Gastroesophageal sphincter (tissue), 4 donors: Measurements from ENCODE around the gene TFEB. TPM values are rescaled to one million over a fixed set of nuclear protein-coding genes. Genes with fewer than 3 reads are reported as not detected.

Experiments used
- ATAC-seq: fragments of 150-250 bp; one replicate; pipeline ENCODE4 v1.9.1; 2016; ENCODE audit warnings: mild to moderate bottlenecking, moderate library complexity
- H3K27ac ChIP-seq, 4 donors: fragments of 200-600 bp; sonication (generic) in 3 of 4; 1 replicate in 3 of 4; 2 replicates in 1 of 4; pipeline ENCODE4 v1.5.1; 2016 to 2019
- H3K27me3 ChIP-seq: fragments of 200-600 bp; sonication (generic); one replicate; pipeline ENCODE4 v1.5.1; 2019
- H3K36me3 ChIP-seq, 2 donors: fragments of 200-600 bp; sonication (generic); one replicate each; pipeline ENCODE4 v1.5.1; 2019; ENCODE audit warnings: control low read depth in 1 of 2
- H3K4me1 ChIP-seq, 3 donors: fragments of 200-600 bp; sonication (generic); 1 replicate in 2 of 3; 2 replicates in 1 of 3; pipeline ENCODE4 v1.5.1; 2016 to 2019; ENCODE audit warnings: control low read depth in 2 of 3
- H3K4me3 ChIP-seq, 2 donors: fragments of 200-600 bp; sonication (generic); one replicate each; pipeline ENCODE4 v1.5.1; 2019; ENCODE audit warnings: mild to moderate bottlenecking in 1 of 2, moderate library complexity in 1 of 2
- H3K9me3 ChIP-seq, 3 donors: fragments of 200-600 bp; sonication (generic); one replicate each; pipeline ENCODE4 v1.5.1; 2017 to 2019; ENCODE audit warnings: control low read depth in 2 of 3
- CTCF ChIP-seq, 4 experiments: fragments of 200-600 bp in 2 of 4; fragments of 450-650 bp in 2 of 4; sonication (generic) in 1 of 4; IDR thresholded peaks; one replicate each; pipeline ENCODE4 v1.5.1; 2017 to 2019; ENCODE audit warnings: antibody characterized with exemption in 4 of 4, mild to moderate bottlenecking in 2 of 4, moderate library complexity in 2 of 4
- EP300 ChIP-seq: sonication (generic); formaldehyde crosslinking; IDR thresholded peaks from one replicate; pipeline ENCODE4 v1.6.1; 2017; ENCODE audit warnings: antibody characterized with exemption, mild to moderate bottlenecking
- POLR2A ChIP-seq, 2 donors: fragments of 450-650 bp; IDR thresholded peaks; one replicate each; pipeline ENCODE4 v1.6.1; 2017; ENCODE audit warnings: antibody characterized with exemption in 2 of 2, mild to moderate bottlenecking in 2 of 2, moderate library complexity in 1 of 2
- POLR2AphosphoS5 ChIP-seq: sonication (generic); formaldehyde crosslinking; IDR thresholded peaks from one replicate; pipeline ENCODE4 v1.6.1; 2017; ENCODE audit warnings: antibody characterized with exemption
- WGBS, 2 donors: methylation state at CpG; one replicate each; pipeline ENCODE4 v1.1.5; 2018; ENCODE audit warnings: low coverage in 1 of 2; 5-methylcytosine and 5-hydroxymethylcytosine counted together
- total RNA-seq, 4 donors: library from RNA; depleted of rRNA; stranded (reverse); fragments of >200 nt; gene quantifications; one replicate each; pipeline ENCODE4 v1.1.0, GENCODE V29; 2016

The TFEB gene
- total RNA-seq, 4 donors from 2014 or later, result 16.6 to 42.8 (median 26.1) TPM

GRCh38 chr6:41654698-41655151 is 80.7 kb downstream of the TFEB start:
- WGBS, 2 donors, result 100% methylated on average over 2 of the region's 8 CpGs; no CpG with 5 or more reads in 1 of the 2 donors
- H3K27ac ChIP-seq, result no peak overlapping the region
- H3K4me3 ChIP-seq, result no peak overlapping the region
- H3K9me3 ChIP-seq, result no peaks in the 10 kb centered on the region
- no peak for ATAC-seq
- TF ChIP-seq POLR2AphosphoS5 (no peak), CTCF (IDR thresholded peaks at IDR 0.05) (no peak), POLR2A (IDR thresholded peaks at IDR 0.05) (no peak), EP300 (no peak)
- H3K4me1 ChIP-seq, result peaks cover 0 to 5% (median 0%) of the 10 kb centered on the region in 3 donors
- no peaks in the 10 kb centered on the region for H3K36me3 ChIP-seq
- H3K27me3 ChIP-seq, result peaks cover 55% of the 10 kb centered on the region

GRCh38 chr6:41654151-41654697 is 81.2 kb downstream of the TFEB start:
- H3K27me3 ChIP-seq, result peaks cover 53% of the 10 kb centered on the region
- ATAC-seq, result no peak

GRCh38 chr6:41653691-41654090 is 81.7 kb downstream of the TFEB start:
- Histone ChIP-seq H3K9me3 (no peaks in the 10 kb centered on the region), H3K4me3 (no peak overlapping the region), H3K27me3 (peaks cover 48% of the 10 kb centered on the region), H3K36me3 (no peaks in the 10 kb centered on the region), H3K4me1 (peaks cover 0 to 5% (median 0%) of the 10 kb centered on the region in 3 donors), H3K27ac (no peak overlapping the region)
- no peak for TF ChIP-seq CTCF (IDR thresholded peaks at IDR 0.05)
- no peak for TF ChIP-seq EP300
- no peak for TF ChIP-seq POLR2A (IDR thresholded peaks at IDR 0.05)
- no peak for ATAC-seq
- WGBS, 2 donors, result no CpG with 5 or more reads among the region's 5 CpGs

More at GRCh38 chr6:41654151-41654697, 81.2 kb downstream of the TFEB start:
- 67 to 75% methylated on average over 2 to 3 of the region's 5 CpGs for WGBS, 2 donors
- peaks cover 0 to 5% (median 0%) of the 10 kb centered on the region in 3 donors for H3K4me1 ChIP-seq
- H3K9me3 ChIP-seq, result no peaks in the 10 kb centered on the region
- TF ChIP-seq POLR2AphosphoS5 (no peak), POLR2A (IDR thresholded peaks at IDR 0.05) (no peak), EP300 (no peak), CTCF (IDR thresholded peaks at IDR 0.05) (no peak)
- H3K4me3 ChIP-seq, result no peak overlapping the region
- H3K36me3 ChIP-seq, result no peaks in the 10 kb centered on the region
- H3K27ac ChIP-seq, result no peak overlapping the region

GRCh38 chr6:41652866-41653652 is 82.3 kb downstream of the TFEB start:
- peaks cover 0 to 5% (median 0%) of the 10 kb centered on the region in 3 donors for H3K4me1 ChIP-seq
- no peaks in the 10 kb centered on the region for H3K9me3 ChIP-seq
- H3K4me3 ChIP-seq, result no peak overlapping the region
- no peak overlapping the region for H3K27ac ChIP-seq
- H3K27me3 ChIP-seq, result peaks cover 48% of the 10 kb centered on the region
- ATAC-seq, result no peak
- TF ChIP-seq EP300 (no peak), POLR2AphosphoS5 (no peak), POLR2A (IDR thresholded peaks at IDR 0.05) (no peak), CTCF (IDR thresholded peaks at IDR 0.05) (no peak)
- 73 to 100% methylated on average over 4 to 6 of the region's 32 CpGs for WGBS, 2 donors
- H3K36me3 ChIP-seq, result no peaks in the 10 kb centered on the region
